Erythroblast (primary cell): ENCODE results near the gene JARID2.

Experiments
- GATA1 ChIP-seq: IDR thresholded peaks from 2 replicates; pipeline ENCODE4 v1.6.1; 2011; ENCODE audit warnings: low read depth, mild to moderate bottlenecking, control low read depth, low read length, moderate library complexity
- POLR2A ChIP-seq: IDR thresholded peaks from 2 replicates; pipeline ENCODE4 v1.6.1; 2011; ENCODE audit warnings: mild to moderate bottlenecking, low read length

- TF ChIP-seq POLR2A (no peak), GATA1 (no peak)
Observed at GRCh38 chr6:15435468-15435867, 189.6 kb downstream of the JARID2 start.
